ENCODE results near the gene SDC4.

The SDC4 gene

GRCh38 chr20:45347936-45348778, at the start of gene SDC4:
TSS of gene SDC4 (minus strand) at chr20:45348424. CDS start at chr20:45348384, 40 bp downstream.
- DNase-seq = peak; percentile 80

GRCh38 chr20:45395114-45395415, 46.8 kb upstream of the SDC4 start:
- no peak for DNase-seq

GRCh38 chr20:45394221-45395113, 46.2 kb upstream of the SDC4 start:
- no peak for DNase-seq

- DNase-seq = no peak
Observed at GRCh38 chr20:45392733-45393132, 44.5 kb upstream of the SDC4 start.

GRCh38 chr20:45391559-45391958, 43.3 kb upstream of the SDC4 start:
- no peak for DNase-seq

- DNase-seq = no peak
Observed at GRCh38 chr20:45390931-45391330, 42.7 kb upstream of the SDC4 start.

GRCh38 chr20:45387274-45387673, 39.0 kb upstream of the SDC4 start:
- DNase-seq = no peak

- DNase-seq = no peak
Observed at GRCh38 chr20:45378191-45378590, 30.0 kb upstream of the SDC4 start, which contains the start of gene TP53TG5. TSS of gene TP53TG5 (minus strand) at chr20:45378325. CDS start at chr20:45378236, 89 bp downstream.

GRCh38 chr20:45377269-45377668, 29.0 kb upstream of the SDC4 start:
- no peak for DNase-seq

GRCh38 chr20:45374966-45375365, 26.7 kb upstream of the SDC4 start:
- DNase-seq = no peak

GRCh38 chr20:45374101-45374467, 25.9 kb upstream of the SDC4 start:
- no peak for DNase-seq

GRCh38 chr20:45373353-45374100, 25.3 kb upstream of the SDC4 start:
- DNase-seq = peak; percentile 93

GRCh38 chr20:45372646-45373352, 24.6 kb upstream of the SDC4 start:
- no peak for DNase-seq

- DNase-seq = no peak
Observed at GRCh38 chr20:45372241-45372640, 24.0 kb upstream of the SDC4 start.

- no peak for DNase-seq
Observed at GRCh38 chr20:45370571-45371160, 22.4 kb upstream of the SDC4 start.

GRCh38 chr20:45368221-45368980, 20.2 kb upstream of the SDC4 start:
- DNase-seq = no peak

GRCh38 chr20:45367126-45367525, 18.9 kb upstream of the SDC4 start:
- no peak for DNase-seq

GRCh38 chr20:45366631-45367030, 18.4 kb upstream of the SDC4 start:
- no peak for DNase-seq

- no peak for DNase-seq
Observed at GRCh38 chr20:45366192-45366591, 18.0 kb upstream of the SDC4 start.

- no peak for DNase-seq
Observed at GRCh38 chr20:45365444-45365970, 17.3 kb upstream of the SDC4 start.
